ENCODE measurements around the gene PRIMPOL. TPM values are rescaled to one million over a fixed set of nuclear protein-coding genes. Genes with fewer than 3 reads are reported as not detected.

PRIMPOL gene
- total RNA-seq, 3 donors from 2014 or later: 17.1 to 22.5 (median 21.7) TPM

DNA sequence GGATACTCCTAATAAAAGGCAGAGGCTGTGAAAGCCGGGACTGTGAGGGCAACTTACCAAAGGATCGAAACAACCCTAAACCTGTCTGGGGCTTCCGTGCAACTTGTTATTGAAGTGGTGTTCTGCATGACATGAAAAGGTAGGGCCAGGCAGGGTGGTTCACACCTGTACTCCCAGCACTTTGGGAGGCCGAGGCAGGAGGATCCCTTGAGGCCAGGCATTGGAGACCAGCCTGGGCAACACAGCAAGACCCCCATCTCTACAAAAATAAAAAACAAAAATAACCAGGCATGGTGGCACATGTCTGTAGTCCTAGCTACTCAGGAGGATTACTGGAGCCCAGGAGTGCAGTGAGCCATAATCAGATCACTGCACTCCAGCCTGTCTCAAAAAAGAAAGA lies 12.6 kb upstream of the PRIMPOL start:
- no peak for DNase-seq
- Histone ChIP-seq H3K9me3 (no peaks in the 10 kb centered on the region), H3K4me1 (ENCODE audit: low read depth) (no peaks in the 10 kb centered on the region), H3K4me3 (no peak overlapping the region), H3K36me3 (ENCODE audit: low read depth) (peaks cover 5% of the 10 kb centered on the region)
- intact Hi-C loops (cut with DNase I, micrococcal nuclease): no loop called here
- no peak for ATAC-seq
- TF ChIP-seq, protein P1, sequence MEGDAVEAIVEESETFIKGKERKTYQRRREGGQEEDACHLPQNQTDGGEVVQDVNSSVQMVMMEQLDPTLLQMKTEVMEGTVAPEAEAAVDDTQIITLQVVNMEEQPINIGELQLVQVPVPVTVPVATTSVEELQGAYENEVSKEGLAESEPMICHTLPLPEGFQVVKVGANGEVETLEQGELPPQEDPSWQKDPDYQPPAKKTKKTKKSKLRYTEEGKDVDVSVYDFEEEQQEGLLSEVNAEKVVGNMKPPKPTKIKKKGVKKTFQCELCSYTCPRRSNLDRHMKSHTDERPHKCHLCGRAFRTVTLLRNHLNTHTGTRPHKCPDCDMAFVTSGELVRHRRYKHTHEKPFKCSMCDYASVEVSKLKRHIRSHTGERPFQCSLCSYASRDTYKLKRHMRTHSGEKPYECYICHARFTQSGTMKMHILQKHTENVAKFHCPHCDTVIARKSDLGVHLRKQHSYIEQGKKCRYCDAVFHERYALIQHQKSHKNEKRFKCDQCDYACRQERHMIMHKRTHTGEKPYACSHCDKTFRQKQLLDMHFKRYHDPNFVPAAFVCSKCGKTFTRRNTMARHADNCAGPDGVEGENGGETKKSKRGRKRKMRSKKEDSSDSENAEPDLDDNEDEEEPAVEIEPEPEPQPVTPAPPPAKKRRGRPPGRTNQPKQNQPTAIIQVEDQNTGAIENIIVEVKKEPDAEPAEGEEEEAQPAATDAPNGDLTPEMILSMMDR (IDR thresholded peaks at IDR 0.05): no peak

DNA sequence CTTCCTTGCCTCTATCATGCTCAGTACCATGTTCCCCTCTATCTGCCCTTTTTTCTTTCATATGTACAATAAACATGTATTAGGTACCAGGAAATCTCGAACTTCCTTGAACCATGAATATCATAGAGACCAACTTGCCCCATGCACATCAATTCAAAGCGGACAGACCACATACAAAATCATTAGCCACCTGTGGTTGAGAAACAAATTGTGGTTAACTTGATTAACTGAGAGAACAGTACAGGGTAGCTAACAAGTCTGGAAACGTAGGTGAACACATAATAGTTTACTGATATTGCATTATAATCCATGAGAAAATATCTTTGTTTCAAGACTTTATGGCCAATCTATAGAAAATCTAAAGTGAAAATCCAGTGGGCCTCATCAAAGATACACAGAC lies 8.5 kb upstream of the PRIMPOL start:
- TF ChIP-seq, protein P1 (IDR thresholded peaks at IDR 0.05): no peak
- DNase-seq: no peak
- peaks cover 6% of the 10 kb centered on the region for H3K4me1 ChIP-seq (ENCODE audit: low read depth)
- intact Hi-C loops (cut with DNase I, micrococcal nuclease): no loop called here
- no peak for ATAC-seq
- H3K4me3 ChIP-seq: no peak overlapping the region
- H3K9me3 ChIP-seq: no peaks in the 10 kb centered on the region
- peaks cover 5% of the 10 kb centered on the region for H3K36me3 ChIP-seq (ENCODE audit: low read depth)

DNA sequence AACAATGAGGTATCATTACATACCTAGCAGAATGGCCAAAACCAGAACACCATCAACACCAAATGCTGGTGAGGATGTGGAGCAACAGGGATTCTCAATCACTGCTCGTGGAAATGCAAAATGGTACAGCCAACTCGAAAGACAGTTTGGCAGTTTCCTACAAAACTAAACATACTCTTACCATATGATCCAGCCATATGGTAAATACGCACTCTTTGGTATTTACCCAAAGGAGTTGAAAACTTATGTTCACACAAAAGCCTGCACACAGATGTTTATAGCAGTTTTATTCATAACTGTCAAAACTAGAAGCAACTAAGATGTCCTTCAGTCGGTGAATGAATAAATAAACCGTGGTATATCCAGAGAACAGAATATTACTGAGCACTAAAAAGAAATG lies 8.1 kb upstream of the PRIMPOL start:
- ATAC-seq (no peak), DNase-seq (no peak)
- peaks cover 10% of the 10 kb centered on the region for H3K4me1 ChIP-seq (ENCODE audit: low read depth)
- TF ChIP-seq, protein P1 (IDR thresholded peaks at IDR 0.05): no peak
- H3K36me3 ChIP-seq (ENCODE audit: low read depth): peaks cover 5% of the 10 kb centered on the region
- no peak overlapping the region for H3K4me3 ChIP-seq
- intact Hi-C loops (cut with DNase I, micrococcal nuclease): no loop called here
- no peaks in the 10 kb centered on the region for H3K9me3 ChIP-seq

DNA sequence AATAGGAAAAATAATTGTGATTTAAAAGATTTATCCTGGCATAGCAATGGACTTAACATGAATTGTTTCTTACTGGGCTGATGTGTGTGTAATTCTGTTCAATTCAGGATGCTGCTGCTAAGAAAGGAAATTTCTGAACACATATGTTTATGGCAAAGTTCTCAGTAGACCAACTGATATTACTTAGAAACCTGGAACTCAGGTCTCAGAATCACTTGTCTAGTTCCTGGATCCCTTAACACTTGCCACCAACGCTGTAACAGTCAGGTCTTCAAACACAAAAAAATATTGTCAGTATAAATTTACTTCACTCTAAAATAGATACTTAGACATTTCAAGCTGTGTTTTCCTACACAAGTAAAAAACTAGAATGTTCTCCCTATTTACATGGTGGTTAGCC lies 5.8 kb upstream of the PRIMPOL start:
- TF ChIP-seq, protein P1 (IDR thresholded peaks at IDR 0.05): no peak
- intact Hi-C loops (cut with DNase I, micrococcal nuclease): no loop called here

DNA sequence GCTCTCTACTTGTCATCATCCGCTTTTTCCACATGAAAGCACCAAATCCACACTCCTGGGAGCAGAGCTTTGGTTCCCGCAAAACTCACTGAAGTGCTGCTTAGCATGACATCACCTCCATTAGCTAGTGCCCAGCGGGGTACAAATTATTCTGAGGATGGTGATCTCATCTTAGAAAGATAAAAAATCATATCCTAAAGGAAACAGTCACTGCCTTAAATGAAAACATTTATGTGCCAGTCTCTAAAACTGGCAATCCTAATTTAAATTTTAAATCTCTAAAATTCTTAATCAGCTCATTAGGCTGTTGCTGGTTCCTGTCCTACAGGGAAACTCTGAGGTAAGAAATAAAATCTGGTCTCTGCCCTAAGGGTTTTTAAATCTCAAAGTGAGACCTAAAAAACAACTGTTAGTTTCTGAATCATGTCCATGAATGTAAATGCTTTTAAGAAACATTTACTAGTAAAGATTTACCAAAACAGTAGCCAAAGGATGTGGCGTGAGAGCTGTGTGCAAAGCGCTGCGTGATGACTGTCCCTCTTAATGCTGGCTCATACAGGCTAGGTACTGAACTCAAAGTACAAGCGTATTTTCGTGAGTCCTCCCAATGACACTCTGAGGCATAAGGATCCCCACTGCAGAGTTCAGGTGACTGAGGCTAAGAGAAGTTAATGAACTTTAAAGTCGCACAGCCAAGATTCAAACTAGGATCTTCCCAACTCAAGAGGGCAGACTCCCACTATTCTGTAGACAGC lies 4.8 kb upstream of the PRIMPOL start:
- Histone ChIP-seq H3K9me3 (no peaks in the 10 kb centered on the region), H3K4me1 (ENCODE audit: low read depth) (peaks cover 28% of the 10 kb centered on the region), H3K36me3 (ENCODE audit: low read depth) (no peaks in the 10 kb centered on the region), H3K4me3 (no peak overlapping the region)
- no peak for ATAC-seq
- TF ChIP-seq, protein P1 (IDR thresholded peaks at IDR 0.05): no peak
- intact Hi-C loops (cut with DNase I, micrococcal nuclease): no loop called here
- no peak for DNase-seq

More for the DNA sequence above, 5.8 kb upstream of the PRIMPOL start:
- Histone ChIP-seq H3K4me1 (ENCODE audit: low read depth) (peaks cover 28% of the 10 kb centered on the region), H3K9me3 (no peaks in the 10 kb centered on the region), H3K36me3 (ENCODE audit: low read depth) (no peaks in the 10 kb centered on the region), H3K4me3 (no peak overlapping the region)
- ATAC-seq (no peak), DNase-seq (no peak)

Measured in mucosa of descending colon (tissue), 3 donors.